Measurements from ENCODE around the gene TRIP6. TPM values are rescaled to one million over a fixed set of nuclear protein-coding genes. Genes with fewer than 3 reads are reported as not detected.

The TRIP6 gene
- total RNA-seq, 1 experiment from 2014 or later = 102 TPM

DNA sequence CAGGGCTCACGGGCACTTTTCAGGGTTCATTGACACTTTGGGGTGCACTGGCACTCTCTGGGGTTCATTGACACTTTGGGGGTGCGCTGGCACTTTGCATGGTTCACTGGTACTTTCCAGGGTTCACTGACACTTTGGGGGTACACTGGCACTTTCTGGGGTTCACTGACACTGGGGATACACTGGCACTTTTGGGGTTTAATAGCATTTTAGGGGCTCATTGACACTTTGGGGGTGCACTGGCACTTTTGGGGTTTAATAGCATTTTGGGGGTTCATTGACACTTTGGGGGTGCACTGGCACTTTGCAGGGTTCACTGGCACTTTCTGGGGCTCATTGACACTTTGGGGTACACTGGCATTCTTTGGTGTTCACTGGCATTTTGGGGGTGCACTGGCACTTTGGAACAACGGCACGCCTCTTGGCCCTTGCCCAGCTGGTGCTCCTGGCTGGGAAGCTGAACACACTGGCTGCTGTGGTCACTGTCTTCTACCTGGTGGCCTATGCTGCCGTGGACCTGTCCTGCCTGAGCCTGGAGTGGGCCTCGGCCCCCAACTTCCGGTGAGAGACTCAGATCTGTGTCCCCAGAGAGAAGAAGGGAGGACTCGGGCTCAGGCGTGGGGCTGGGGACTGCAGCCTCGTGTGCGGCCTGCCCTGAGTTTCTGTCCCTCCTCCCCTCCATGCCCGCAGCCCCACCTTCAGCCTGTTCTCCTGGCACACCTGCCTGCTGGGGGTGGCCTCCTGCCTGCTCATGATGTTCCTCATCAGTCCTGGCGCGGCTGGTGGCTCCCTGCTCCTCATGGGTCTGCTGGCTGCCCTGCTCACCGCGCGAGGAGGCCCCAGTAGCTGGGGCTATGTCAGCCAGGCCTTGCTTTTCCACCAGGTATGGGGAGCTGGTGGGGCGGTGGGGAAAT is 6.2 kb upstream of the TRIP6 start:
- BruUV-seq (replicated peaks) = no TSS peak
- Histone ChIP-seq H3K27me3 (ENCODE audit: insufficient read depth, low read length) (no peaks in the 10 kb centered on the region), H3K9ac (ENCODE audit: low read length) (no peak overlapping the region), H3K79me2 (ENCODE audit: insufficient read depth, low read length) (no peaks in the 10 kb centered on the region; the same call in 1 of the 2 replicates), H3K9me3 (ENCODE audit: control insufficient read depth in 1 of 2, insufficient read depth in 1 of 2, low read depth in 1 of 2, low read length in 2 of 2) (no peaks in the 10 kb centered on the region), H4K20me1 (ENCODE audit: insufficient read depth) (no peaks in the 10 kb centered on the region), H3K9me2 (ENCODE audit: insufficient read depth) (no peaks in the 10 kb centered on the region), H3K36me3 (ENCODE audit: control insufficient read depth in 1 of 2, insufficient read depth in 2 of 2, low read length in 2 of 2) (peaks cover 2 to 13% of the 10 kb centered on the region in 2 experiments; a peak in 3 of 4 replicates), H3K4me3 (replicated peaks in 1 of 2; ENCODE audit: low read depth in 1 of 2, low read length in 2 of 2) (no peak overlapping the region), H3K4me1 (ENCODE audit: control insufficient read depth in 1 of 2, insufficient read depth in 2 of 2, low read length in 2 of 2) (peaks cover 10 to 16% of the 10 kb centered on the region in 2 experiments), H3K27ac (ENCODE audit: low read depth, low read length) (no peak overlapping the region), H2AFZ (ENCODE audit: low read depth, low read length, poor library complexity, severe bottlenecking) (no peak overlapping the region), H3K4me2 (ENCODE audit: low read length) (no peak overlapping the region)
- TF ChIP-seq SIN3A (IDR thresholded peaks at IDR 0.05; ENCODE audit: low read depth) = no peak
- ChIA-PET POLR2A (no interaction called here), RAD21 (ENCODE audit: low non-redundant PET in 1 of 2, low total read pairs in 2 of 2, uncharacterized antibody in 2 of 2, unreplicated experiment in 2 of 2) (no interaction called here), CTCF (no interaction called here)
- ATAC-seq = no peak
- intact Hi-C loops (cut with micrococcal nuclease) = no loop called here
- DNase-seq (ENCODE audit: low read depth, low spot score) = no peak

DNA sequence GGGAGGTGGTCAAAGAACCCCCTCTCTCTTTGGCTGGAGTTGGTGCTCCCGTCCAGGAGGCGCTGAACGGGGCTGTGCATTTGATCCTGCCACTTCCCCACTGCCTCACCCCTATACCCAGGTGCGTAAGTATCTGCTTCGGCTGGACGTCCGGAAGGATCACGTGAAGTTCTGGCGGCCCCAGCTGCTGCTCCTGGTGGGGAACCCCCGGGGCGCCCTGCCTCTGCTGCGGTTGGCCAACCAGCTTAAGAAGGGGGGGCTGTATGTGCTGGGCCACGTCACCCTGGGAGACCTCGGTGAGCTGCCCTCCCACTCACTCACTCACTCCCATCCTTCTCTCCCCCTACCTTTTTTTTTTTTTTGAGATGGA is 5.6 kb upstream of the TRIP6 start:
- H3K36me3 ChIP-seq (ENCODE audit: control insufficient read depth in 1 of 2, insufficient read depth in 2 of 2, low read length in 2 of 2) = peaks cover 2 to 13% of the 10 kb centered on the region in 2 experiments; a peak in 3 of 4 replicates
- no peak overlapping the region for H3K9ac ChIP-seq (ENCODE audit: low read length)
- H3K4me1 ChIP-seq (ENCODE audit: control insufficient read depth in 1 of 2, insufficient read depth in 2 of 2, low read length in 2 of 2) = peaks cover 14 to 22% of the 10 kb centered on the region in 2 experiments
- no peaks in the 10 kb centered on the region for H3K9me2 ChIP-seq (ENCODE audit: insufficient read depth)
- no peaks in the 10 kb centered on the region; the same call in 1 of the 2 replicates for H3K79me2 ChIP-seq (ENCODE audit: insufficient read depth, low read length)
- H3K9me3 ChIP-seq (ENCODE audit: control insufficient read depth in 1 of 2, insufficient read depth in 1 of 2, low read depth in 1 of 2, low read length in 2 of 2) = no peaks in the 10 kb centered on the region
- no peaks in the 10 kb centered on the region for H3K27me3 ChIP-seq (ENCODE audit: insufficient read depth, low read length)
- intact Hi-C loops (cut with micrococcal nuclease) = no loop called here
- ATAC-seq = no peak
- no peak overlapping the region for H3K27ac ChIP-seq (ENCODE audit: low read depth, low read length)
- H2AFZ ChIP-seq (ENCODE audit: low read depth, low read length, poor library complexity, severe bottlenecking) = no peak overlapping the region
- CTCF ChIA-PET = no interaction called here
- TF ChIP-seq, protein P1, sequence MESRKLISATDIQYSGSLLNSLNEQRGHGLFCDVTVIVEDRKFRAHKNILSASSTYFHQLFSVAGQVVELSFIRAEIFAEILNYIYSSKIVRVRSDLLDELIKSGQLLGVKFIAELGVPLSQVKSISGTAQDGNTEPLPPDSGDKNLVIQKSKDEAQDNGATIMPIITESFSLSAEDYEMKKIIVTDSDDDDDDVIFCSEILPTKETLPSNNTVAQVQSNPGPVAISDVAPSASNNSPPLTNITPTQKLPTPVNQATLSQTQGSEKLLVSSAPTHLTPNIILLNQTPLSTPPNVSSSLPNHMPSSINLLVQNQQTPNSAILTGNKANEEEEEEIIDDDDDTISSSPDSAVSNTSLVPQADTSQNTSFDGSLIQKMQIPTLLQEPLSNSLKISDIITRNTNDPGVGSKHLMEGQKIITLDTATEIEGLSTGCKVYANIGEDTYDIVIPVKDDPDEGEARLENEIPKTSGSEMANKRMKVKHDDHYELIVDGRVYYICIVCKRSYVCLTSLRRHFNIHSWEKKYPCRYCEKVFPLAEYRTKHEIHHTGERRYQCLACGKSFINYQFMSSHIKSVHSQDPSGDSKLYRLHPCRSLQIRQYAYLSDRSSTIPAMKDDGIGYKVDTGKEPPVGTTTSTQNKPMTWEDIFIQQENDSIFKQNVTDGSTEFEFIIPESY (IDR thresholded peaks at IDR 0.05; ENCODE audit: extremely low read depth, insufficient replicate concordance, low read length) = no peak
- no peak for TF ChIP-seq SIN3A (IDR thresholded peaks at IDR 0.05; ENCODE audit: low read depth)
- no peak for TF ChIP-seq CEBPB (IDR thresholded peaks at IDR 0.05; ENCODE audit: low read depth)
- TF ChIP-seq, protein P2, sequence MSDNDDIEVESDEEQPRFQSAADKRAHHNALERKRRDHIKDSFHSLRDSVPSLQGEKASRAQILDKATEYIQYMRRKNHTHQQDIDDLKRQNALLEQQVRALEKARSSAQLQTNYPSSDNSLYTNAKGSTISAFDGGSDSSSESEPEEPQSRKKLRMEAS (IDR thresholded peaks at IDR 0.05) = no peak
- no peak for TF ChIP-seq ELF1 (IDR thresholded peaks at IDR 0.05; ENCODE audit: borderline replicate concordance, low read depth)
- TF ChIP-seq, protein P3, sequence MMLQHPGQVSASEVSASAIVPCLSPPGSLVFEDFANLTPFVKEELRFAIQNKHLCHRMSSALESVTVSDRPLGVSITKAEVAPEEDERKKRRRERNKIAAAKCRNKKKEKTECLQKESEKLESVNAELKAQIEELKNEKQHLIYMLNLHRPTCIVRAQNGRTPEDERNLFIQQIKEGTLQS (IDR thresholded peaks at IDR 0.05) = no peak
- DNase-seq (ENCODE audit: low read depth, low spot score) = no peak
- no peak overlapping the region for H3K4me2 ChIP-seq (ENCODE audit: low read length)
- POLR2A ChIA-PET = no interaction called here
- RAD21 ChIA-PET (ENCODE audit: low non-redundant PET in 1 of 2, low total read pairs in 2 of 2, uncharacterized antibody in 2 of 2, unreplicated experiment in 2 of 2) = no interaction called here
- BruUV-seq (replicated peaks) = no TSS peak
- H4K20me1 ChIP-seq (ENCODE audit: insufficient read depth) = no peaks in the 10 kb centered on the region
- no peak overlapping the region for H3K4me3 ChIP-seq (replicated peaks in 1 of 2; ENCODE audit: low read depth in 1 of 2, low read length in 2 of 2)

All from HCT116 (cell line).